K562 (cell line): ENCODE measurements around the gene AIMP2. TPM values are rescaled to one million over a fixed set of nuclear protein-coding genes. Genes with fewer than 3 reads are reported as not detected.

Experiments used
- BCLAF1 ChIP-seq, 2 experiments: fragments of 450-650 bp in 1 of 2; IDR thresholded peaks; 2 replicates each; pipeline ENCODE4 v1.6.1; 2011 to 2017; ENCODE audit warnings: low read depth in 2 of 2, antibody characterized with exemption in 1 of 2, borderline replicate concordance in 1 of 2, low read length in 1 of 2, mild to moderate bottlenecking in 1 of 2, mixed read lengths in 1 of 2; ENCODE audit not compliant: control insufficient read depth in 1 of 2
- BRF2 ChIP-seq: IDR thresholded peaks from 3 replicates; pipeline ENCODE4 v1.6.1; 2011; ENCODE audit warnings: borderline replicate concordance, mild to moderate bottlenecking; ENCODE audit not compliant: insufficient read length, insufficient read depth
- MECOM ChIP-seq: fragments of 250-450 bp; sonication (Bioruptor Pico); IDR thresholded peaks from 2 replicates; pipeline ENCODE4 v1.8.0; 2022; ENCODE audit warnings: inconsistent platforms
- MGA ChIP-seq: fragments of 450-650 bp; IDR thresholded peaks from 2 replicates; pipeline ENCODE4 v1.6.1; 2016; ENCODE audit warnings: mild to moderate bottlenecking, moderate library complexity
- NELFE ChIP-seq: IDR thresholded peaks from 2 replicates; pipeline ENCODE4 v1.6.1; 2011; ENCODE audit warnings: mild to moderate bottlenecking; ENCODE audit not compliant: insufficient read depth, insufficient read length
- NEUROD1 ChIP-seq: fragments of 150-350 bp; IDR thresholded peaks from 2 replicates; pipeline ENCODE4 v1.6.1; 2014; ENCODE audit warnings: borderline replicate concordance, low read length, low read depth; ENCODE audit not compliant: partially characterized antibody
- PML ChIP-seq: IDR thresholded peaks from 2 replicates; pipeline ENCODE4 v1.6.1; 2012; ENCODE audit warnings: low read length, inconsistent platforms
- SMARCC2 ChIP-seq: fragments of 450-650 bp; IDR thresholded peaks from 2 replicates; pipeline ENCODE4 v1.6.1; 2017; ENCODE audit warnings: antibody characterized with exemption, moderate library complexity, mild to moderate bottlenecking, low read depth
- SNAPC5 ChIP-seq: fragments of 250-450 bp; sonication (Bioruptor Pico); IDR thresholded peaks from 2 replicates; pipeline ENCODE4 v1.8.0; 2021; ENCODE audit warnings: moderate library complexity, mild to moderate bottlenecking, inconsistent platforms
- TBL1XR1 ChIP-seq, 2 experiments: IDR thresholded peaks; 2 replicates each; pipeline ENCODE4 v1.6.1; 2012; ENCODE audit warnings: improper control_type of control experiment in 2 of 2, low read length in 2 of 2, mild to moderate bottlenecking in 1 of 2
- TEAD1 ChIP-seq, 2 experiments: fragments of 450-650 bp in 1 of 2; sonication (generic) in 1 of 2; formaldehyde crosslinking; IDR thresholded peaks; 2 replicates each; pipeline versions ENCODE4 v1.4.0 to v1.8.0; 2020 to 2022; ENCODE audit warnings: mild to moderate bottlenecking in 2 of 2, missing genetic modification reagents in 1 of 2
- polyA plus RNA-seq, 8 experiments: library from polyadenylated mRNA; depleted of rRNA in 4 of 8; stranded (reverse) in 5 of 8; unstranded in 3 of 8; fragments of >200 nt; fragmentation: Nextera tagmentation in 2 of 8; fragmentation: Illumina TruSeq in 1 of 8; extraction: Ambion mirVana in 2 of 8; extraction: Trizol in 1 of 8; gene quantifications; 2 replicates each; pipeline versions ENCODE4 v1.2.1 to v1.2.3, GENCODE V29; 2011 to 2014; ENCODE audit warnings: inconsistent platforms in 1 of 8, missing spikeins in 1 of 8
- total RNA-seq, 7 experiments: library from RNA; depleted of rRNA in 6 of 7; stranded (reverse); fragments of >200 nt in 6 of 7; fragmentation: Illumina TruSeq in 2 of 7; extraction: Trizol in 2 of 7; gene quantifications; 2 replicates each; pipeline versions ENCODE4 v1.2.1 to v1.2.3, GENCODE V29; 2011 to 2021; ENCODE audit warnings: low replicate concordance in 1 of 7

Gene AIMP2
- total and polyA plus RNA-seq, 9 of the 15 experiments (the other 6 are each of a cell fraction or from before 2014, with no cell fraction given): 47.5 to 84.9 (median 63.5) TPM

- TF ChIP-seq SNAPC5 (CRISPR knock-in tag) (no peak), NEUROD1 (peak; percentile 83), MECOM (CRISPR knock-in tag) (peak; percentile 52; the same call in 1 of the 2 replicates), TBL1XR1 (IDR thresholded peaks at IDR 0.05; ENCODE audit: low read length in 2 of 2) (peak; percentile 74 to 95; a peak in 3 of 4 replicates), TEAD1 (CRISPR knock-in tag; IDR thresholded peaks at IDR 0.05) (peak in 1 of 2 experiments; percentile 87; a peak in 3 of 4 replicates), NELFE (no peak), SMARCC2 (peak; percentile 96), BRF2 (no peak), PML (peak; percentile 98), BCLAF1 (IDR thresholded peaks at IDR 0.05; ENCODE audit: borderline replicate concordance in 1 of 2, control insufficient read depth in 1 of 2, low read depth in 2 of 2, low read length in 1 of 2) (no peak), MGA (no peak)
These were observed 14.9 kb downstream of the AIMP2 start (continued) for GRCh38 chr7:6023974-6024435.
